ENCODE data around the gene PAFAH1B1. TPM values are rescaled to one million over a fixed set of nuclear protein-coding genes. Genes with fewer than 3 reads are reported as not detected.
"Not testable (repeated sequence)": the region's sequence is repeated elsewhere in the genome, so short reads cannot be mapped to it uniquely, and the experiment has no call there.

PAFAH1B1 gene
- total RNA-seq, 2 donors from 2014 or later, result 102 to 164 TPM

- Histone ChIP-seq H3K4me1 (ENCODE audit: control insufficient read depth in 1 of 2, low read depth in 2 of 2) (no peaks in the 10 kb centered on the region), H3K36me3 (no peaks in the 10 kb centered on the region), H3K27ac (no peak overlapping the region), H3K4me3 (no peak overlapping the region), H3K9me3 (no peaks in the 10 kb centered on the region), H3K27me3 (replicated peaks; ENCODE audit: insufficient read depth) (no peaks in the 10 kb centered on the region)
- ATAC-seq (ENCODE audit: insufficient number of reproducible peaks, low FRiP score, low read depth), result no peak
- no peak for TF ChIP-seq CTCF (IDR thresholded peaks at IDR 0.05)
- no peak for DNase-seq (ENCODE audit: low spot score)
Observed at GRCh38 chr17:2563543-2563942, 29.9 kb upstream of the PAFAH1B1 start.

- ATAC-seq (ENCODE audit: insufficient number of reproducible peaks, low FRiP score, low read depth), result no peak
- Histone ChIP-seq H3K9me3 (no peaks in the 10 kb centered on the region), H3K36me3 (no peaks in the 10 kb centered on the region), H3K4me3 (no peak overlapping the region), H3K4me1 (ENCODE audit: control insufficient read depth in 1 of 2, low read depth in 2 of 2) (no peaks in the 10 kb centered on the region), H3K27ac (no peak overlapping the region), H3K27me3 (replicated peaks; ENCODE audit: insufficient read depth) (no peaks in the 10 kb centered on the region)
- no peak for TF ChIP-seq CTCF (IDR thresholded peaks at IDR 0.05)
- no peak for DNase-seq (ENCODE audit: low spot score)
Observed at GRCh38 chr17:2564877-2565276, 28.6 kb upstream of the PAFAH1B1 start.

- DNase-seq (ENCODE audit: low spot score) (no peak), ATAC-seq (ENCODE audit: insufficient number of reproducible peaks, low FRiP score, low read depth) (no peak)
- H3K36me3 ChIP-seq, result no peaks in the 10 kb centered on the region
- no peak overlapping the region for H3K27ac ChIP-seq
- no peaks in the 10 kb centered on the region for H3K27me3 ChIP-seq (replicated peaks; ENCODE audit: insufficient read depth)
- no peaks in the 10 kb centered on the region for H3K4me1 ChIP-seq (ENCODE audit: control insufficient read depth in 1 of 2, low read depth in 2 of 2)
- H3K9me3 ChIP-seq, result no peaks in the 10 kb centered on the region
- TF ChIP-seq CTCF (IDR thresholded peaks at IDR 0.05), result no peak
- no peak overlapping the region for H3K4me3 ChIP-seq
Observed at GRCh38 chr17:2566056-2566455, 27.4 kb upstream of the PAFAH1B1 start.

- ATAC-seq (ENCODE audit: insufficient number of reproducible peaks, low FRiP score, low read depth) (no peak), DNase-seq (ENCODE audit: low spot score) (no peak)
- H3K4me1 ChIP-seq (ENCODE audit: control insufficient read depth in 1 of 2, low read depth in 2 of 2), result no peaks in the 10 kb centered on the region
- H3K27me3 ChIP-seq (replicated peaks; ENCODE audit: insufficient read depth), result no peaks in the 10 kb centered on the region
- no peak overlapping the region for H3K27ac ChIP-seq
- no peaks in the 10 kb centered on the region for H3K9me3 ChIP-seq
- H3K36me3 ChIP-seq, result no peaks in the 10 kb centered on the region
- TF ChIP-seq CTCF (IDR thresholded peaks at IDR 0.05), result no peak
- H3K4me3 ChIP-seq, result no peak overlapping the region
Observed at GRCh38 chr17:2571523-2572303, 21.7 kb upstream of the PAFAH1B1 start.

- H3K4me3 ChIP-seq; H3K9me3 ChIP-seq; H3K27me3 ChIP-seq (replicated peaks; ENCODE audit: insufficient read depth); H3K27ac ChIP-seq; ATAC-seq (ENCODE audit: insufficient number of reproducible peaks, low FRiP score, low read depth); H3K4me1 ChIP-seq (ENCODE audit: control insufficient read depth in 1 of 2, low read depth in 2 of 2); H3K36me3 ChIP-seq; DNase-seq (ENCODE audit: low spot score): not testable (repeated sequence)
Observed at GRCh38 chr17:2572304-2572609, 21.2 kb upstream of the PAFAH1B1 start.

- DNase-seq (ENCODE audit: low spot score) (no peak), ATAC-seq (ENCODE audit: insufficient number of reproducible peaks, low FRiP score, low read depth) (no peak)
- no peaks in the 10 kb centered on the region for H3K36me3 ChIP-seq
- H3K4me1 ChIP-seq (ENCODE audit: control insufficient read depth in 1 of 2, low read depth in 2 of 2), result no peaks in the 10 kb centered on the region
- no peak overlapping the region for H3K27ac ChIP-seq
- no peaks in the 10 kb centered on the region for H3K9me3 ChIP-seq
- TF ChIP-seq CTCF (IDR thresholded peaks at IDR 0.05), result no peak
- H3K4me3 ChIP-seq, result no peak overlapping the region
- H3K27me3 ChIP-seq (replicated peaks; ENCODE audit: insufficient read depth), result no peaks in the 10 kb centered on the region
Observed at GRCh38 chr17:2580151-2580550, 13.3 kb upstream of the PAFAH1B1 start.
